ENCODE measurements around the gene EME2.
A peak's percentile ranks its signal among the peaks of the same experiment; 100 is the strongest.

The EME2 gene

GRCh38 chr16:1779234-1779701 is 6.7 kb downstream of the EME2 start:
- TF ChIP-seq CTCF (IDR thresholded peaks at IDR 0.05; ENCODE audit: insufficient read depth, low read depth, low read length, missing control alignments), result no peak
- H3K4me3 ChIP-seq (ENCODE audit: low read length), result no peak overlapping the region
- DNase-seq (ENCODE audit: low read depth), result no peak

- TF ChIP-seq CTCF (IDR thresholded peaks at IDR 0.05; ENCODE audit: insufficient read depth, low read depth, low read length, missing control alignments), result no peak
- no peak for DNase-seq (ENCODE audit: low read depth)
- no peak overlapping the region for H3K4me3 ChIP-seq (ENCODE audit: low read length)
Measured at GRCh38 chr16:1779741-1780676, 7.4 kb downstream of the EME2 start.

GRCh38 chr16:1780677-1781072 is 8.1 kb downstream of the EME2 start:
- DNase-seq (ENCODE audit: low read depth), result no peak
- TF ChIP-seq CTCF (IDR thresholded peaks at IDR 0.05; ENCODE audit: insufficient read depth, low read depth, low read length, missing control alignments), result no peak
- peak overlapping the region; percentile 74 for H3K4me3 ChIP-seq (ENCODE audit: low read length)

- no peak for DNase-seq (ENCODE audit: low read depth)
- peak overlapping the region; percentile 74 for H3K4me3 ChIP-seq (ENCODE audit: low read length)
- no peak for TF ChIP-seq CTCF (IDR thresholded peaks at IDR 0.05; ENCODE audit: insufficient read depth, low read depth, low read length, missing control alignments)
Measured at GRCh38 chr16:1781254-1781653, 8.6 kb downstream of the EME2 start.

DNA sequence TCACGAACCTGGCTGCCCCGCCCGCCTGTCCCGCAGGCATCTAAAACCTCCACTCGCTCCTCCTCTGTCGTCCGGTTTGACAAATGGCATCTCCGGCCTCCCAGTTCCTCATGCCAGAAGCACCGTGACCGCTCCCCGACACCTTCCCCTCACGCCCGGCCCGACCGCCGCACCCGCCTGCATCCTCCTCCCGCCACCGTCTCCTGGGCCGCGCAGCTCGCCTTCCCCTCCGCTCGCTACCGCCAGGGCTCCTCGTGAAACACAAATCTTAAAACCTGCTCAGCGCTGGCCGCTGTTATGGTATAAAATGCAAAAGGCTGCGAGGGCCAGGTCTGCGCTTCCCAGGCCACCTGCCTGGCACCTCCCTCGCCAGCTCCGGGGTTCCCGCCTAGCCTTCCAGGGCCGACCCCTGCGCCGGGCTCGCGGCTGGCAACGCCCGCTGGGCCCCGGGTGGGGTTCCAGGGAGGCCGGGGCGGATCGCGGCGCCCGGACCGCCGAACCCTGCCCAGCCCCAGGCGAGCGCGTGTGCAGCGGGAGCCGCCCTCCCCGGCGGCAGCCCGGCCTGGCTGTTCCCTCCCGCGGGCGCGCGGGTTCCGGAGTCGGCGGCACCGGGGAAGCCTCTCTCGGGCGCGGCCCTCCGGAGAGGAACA is 9.3 kb downstream of the EME2 start:
- H3K4me3 ChIP-seq (ENCODE audit: low read length), result peak overlapping the region; percentile 74
- peak; percentile 25 for TF ChIP-seq CTCF (IDR thresholded peaks at IDR 0.05; ENCODE audit: insufficient read depth, low read depth, low read length, missing control alignments)
- DNase-seq (ENCODE audit: low read depth), result peak; percentile 40

DNA sequence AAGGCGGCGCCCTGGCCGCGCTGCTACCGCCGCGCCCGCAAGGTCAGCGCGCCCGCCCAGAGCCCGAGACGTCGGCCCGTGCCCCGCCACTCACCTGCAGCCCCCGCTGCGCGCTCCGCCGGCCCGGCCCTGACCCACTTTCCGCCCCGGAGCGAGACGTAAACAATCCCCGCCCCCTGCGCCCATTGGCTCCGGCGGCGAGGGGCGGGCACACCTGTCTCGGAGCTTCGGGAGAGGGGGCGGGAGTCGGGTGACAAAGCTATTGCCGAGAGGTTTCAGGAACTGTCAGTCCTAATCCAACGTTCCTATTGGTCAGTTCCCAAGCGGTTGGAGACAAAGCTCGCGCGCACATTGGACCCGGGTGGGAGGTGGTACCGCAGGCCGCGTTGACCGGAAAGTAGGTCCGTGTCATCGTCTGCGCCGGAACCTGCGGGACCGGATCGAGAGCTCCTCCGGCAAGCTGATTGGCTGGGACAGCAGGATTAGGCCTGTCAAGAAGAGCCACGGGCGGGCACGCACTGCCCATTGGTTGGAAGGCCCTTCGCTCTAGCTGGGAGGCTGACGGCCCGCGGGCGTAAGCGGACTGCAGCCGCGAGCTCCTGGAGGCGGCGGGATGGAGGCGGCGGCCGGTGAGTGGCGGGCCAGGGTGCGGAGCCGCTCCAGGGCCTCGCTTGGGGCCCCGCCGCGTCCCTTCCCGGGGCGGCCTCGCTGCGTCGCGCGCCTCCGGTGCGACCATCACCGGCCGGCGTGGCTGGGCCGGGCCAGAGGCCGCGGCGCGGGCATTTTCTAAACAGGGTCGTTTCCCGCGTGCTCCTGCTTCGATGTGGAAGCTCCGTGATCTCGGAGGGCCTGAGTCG is 10.0 kb downstream of the EME2 start, which contains the start of the genes NUBP2 and SPSB3:
Gene NUBP2 (plus strand): TSS at position 553 of the 857 bp plus-strand sequence. CDS start 61 bp downstream, at position 614.
Gene SPSB3 (minus strand): TSS at position 164 of the 857 bp plus-strand sequence. CDS start 1,088 bp downstream, outside the sequence.
- TF ChIP-seq CTCF (IDR thresholded peaks at IDR 0.05; ENCODE audit: insufficient read depth, low read depth, low read length, missing control alignments), result no peak
- DNase-seq (ENCODE audit: low read depth), result peak; percentile 100
- H3K4me3 ChIP-seq (ENCODE audit: low read length), result peak within 1 kb of the TSS; percentile 76
